IPS-20b (cell line): ENCODE data around the gene CDKN2A.
"Not testable (repeated sequence)": the region's sequence is repeated elsewhere in the genome, so short reads cannot be mapped to it uniquely, and the experiment has no call there.

Source experiments
- H3K27ac ChIP-seq: one replicate; pipeline ENCODE4 v1.5.1; 2013; ENCODE audit warnings: low read length
- H3K27me3 ChIP-seq: 2 replicates; pipeline ENCODE4 v1.6.1; 2013; ENCODE audit warnings: mild to moderate bottlenecking, low read length, inconsistent platforms; ENCODE audit not compliant: insufficient read depth
- H3K36me3 ChIP-seq: 2 replicates; pipeline ENCODE4 v1.6.1; 2013; ENCODE audit warnings: low read depth, mild to moderate bottlenecking, inconsistent platforms, low read length, moderate library complexity; ENCODE audit not compliant: insufficient read depth
- H3K4me1 ChIP-seq: 2 replicates; pipeline ENCODE4 v1.6.1; 2013; ENCODE audit warnings: mild to moderate bottlenecking, control low read depth, inconsistent platforms, low read length, moderate library complexity; ENCODE audit not compliant: insufficient read depth
- H3K4me3 ChIP-seq: 2 replicates; pipeline ENCODE4 v1.5.1; 2013; ENCODE audit warnings: mild to moderate bottlenecking, low read length, inconsistent platforms
- H3K9ac ChIP-seq: 2 replicates; pipeline ENCODE4 v1.6.1; 2013; ENCODE audit warnings: low read depth, mild to moderate bottlenecking, inconsistent platforms, low read length, moderate library complexity
- H3K9me3 ChIP-seq: 2 replicates; pipeline ENCODE4 v1.6.1; 2013; ENCODE audit warnings: mild to moderate bottlenecking, low read depth, low read length, inconsistent platforms; ENCODE audit not compliant: insufficient read depth

The CDKN2A gene

DNA sequence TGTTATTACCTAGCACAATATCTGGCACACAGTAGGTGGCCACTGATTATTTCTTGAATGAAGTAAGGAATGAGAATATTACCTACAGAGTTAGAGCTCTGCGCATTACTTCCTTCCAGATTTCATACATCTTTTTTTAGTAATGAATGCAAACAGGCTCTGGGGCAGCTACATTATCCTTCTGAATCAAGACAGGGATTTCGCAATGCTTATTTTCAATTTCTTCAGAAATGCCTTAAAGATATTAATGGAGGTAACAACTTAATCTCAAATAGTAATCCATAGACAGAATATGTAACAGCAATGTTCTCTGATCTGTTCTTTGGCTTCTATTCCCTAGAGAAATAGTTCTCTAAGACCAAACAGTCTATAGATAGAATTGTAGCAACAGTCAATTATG is 32.6 kb downstream of the CDKN2A start:
- no peaks in the 10 kb centered on the region; the same call in 1 of the 2 replicates for H3K4me1 ChIP-seq
- no peaks in the 10 kb centered on the region; the same call in 1 of the 2 replicates for H3K9me3 ChIP-seq
- no peak overlapping the region for H3K9ac ChIP-seq
- peaks cover 63% of the 10 kb centered on the region for H3K27me3 ChIP-seq
- no peaks in the 10 kb centered on the region for H3K36me3 ChIP-seq
- H3K27ac ChIP-seq = no peak overlapping the region
- H3K4me3 ChIP-seq = no peak overlapping the region

GRCh38 chr9:21959268-21959667 is 34.9 kb downstream of the CDKN2A start:
- not testable (repeated sequence) for H3K27ac ChIP-seq, H3K4me3 ChIP-seq, H3K9ac ChIP-seq, H3K9me3 ChIP-seq, H3K4me1 ChIP-seq, H3K36me3 ChIP-seq
- peaks cover 40% of the 10 kb centered on the region for H3K27me3 ChIP-seq

GRCh38 chr9:21958833-21959232 is 35.4 kb downstream of the CDKN2A start:
- Histone ChIP-seq H3K36me3 (no peaks in the 10 kb centered on the region), H3K27ac (no peak overlapping the region), H3K9ac (no peak overlapping the region), H3K27me3 (peaks cover 36% of the 10 kb centered on the region), H3K4me1 (no peaks in the 10 kb centered on the region), H3K4me3 (no peak overlapping the region), H3K9me3 (no peaks in the 10 kb centered on the region)

GRCh38 chr9:21945606-21946005 is 48.6 kb downstream of the CDKN2A start:
- Histone ChIP-seq H3K27ac (no peak overlapping the region), H3K36me3 (no peaks in the 10 kb centered on the region), H3K4me1 (no peaks in the 10 kb centered on the region), H3K27me3 (no peaks in the 10 kb centered on the region), H3K9ac (no peak overlapping the region), H3K4me3 (no peak overlapping the region), H3K9me3 (no peaks in the 10 kb centered on the region)

GRCh38 chr9:21943464-21943863 is 50.7 kb downstream of the CDKN2A start:
- Histone ChIP-seq H3K4me1 (no peaks in the 10 kb centered on the region), H3K4me3 (no peak overlapping the region), H3K27me3 (no peaks in the 10 kb centered on the region), H3K9me3 (no peaks in the 10 kb centered on the region), H3K27ac (no peak overlapping the region), H3K9ac (no peak overlapping the region), H3K36me3 (no peaks in the 10 kb centered on the region)

- Histone ChIP-seq H3K27ac (no peak overlapping the region), H3K4me1 (no peaks in the 10 kb centered on the region), H3K9ac (no peak overlapping the region), H3K36me3 (no peaks in the 10 kb centered on the region), H3K4me3 (no peak overlapping the region), H3K27me3 (no peaks in the 10 kb centered on the region), H3K9me3 (no peaks in the 10 kb centered on the region)
Observed at GRCh38 chr9:21941337-21941995, 52.7 kb downstream of the CDKN2A start.

GRCh38 chr9:21936161-21936560 is 58.0 kb downstream of the CDKN2A start:
- Histone ChIP-seq H3K4me3 (no peak overlapping the region), H3K4me1 (peaks cover 21% of the 10 kb centered on the region), H3K9me3 (no peaks in the 10 kb centered on the region), H3K9ac (no peak overlapping the region), H3K27ac (no peak overlapping the region), H3K27me3 (no peaks in the 10 kb centered on the region), H3K36me3 (no peaks in the 10 kb centered on the region)

GRCh38 chr9:21935631-21936030 is 58.6 kb downstream of the CDKN2A start:
- Histone ChIP-seq H3K4me3 (no peak overlapping the region), H3K27ac (no peak overlapping the region), H3K27me3 (no peaks in the 10 kb centered on the region), H3K4me1 (peaks cover 21% of the 10 kb centered on the region), H3K9ac (no peak overlapping the region), H3K9me3 (no peaks in the 10 kb centered on the region), H3K36me3 (no peaks in the 10 kb centered on the region)

DNA sequence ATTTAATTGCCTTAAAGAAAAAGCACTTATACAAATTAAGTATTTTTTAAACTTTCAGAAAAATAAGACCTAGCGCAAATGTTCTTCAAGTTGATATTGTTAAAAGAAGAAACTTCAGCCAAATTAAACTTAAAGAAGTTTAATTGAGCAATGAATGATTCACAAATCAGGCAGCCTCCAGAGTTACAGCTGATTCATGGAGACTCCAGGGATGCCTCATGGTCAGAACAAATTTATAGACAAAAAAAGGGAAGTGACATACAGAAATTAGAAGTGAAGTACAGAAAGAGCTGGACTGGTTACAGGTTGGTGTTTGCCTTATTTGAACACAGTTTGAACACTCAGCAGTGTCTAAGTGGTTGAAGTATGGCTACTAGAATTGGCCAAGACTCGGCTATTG is 60.3 kb downstream of the CDKN2A start:
- H3K9ac ChIP-seq = no peak overlapping the region
- H3K4me3 ChIP-seq = no peak overlapping the region
- H3K4me1 ChIP-seq = peaks cover 21% of the 10 kb centered on the region
- no peaks in the 10 kb centered on the region for H3K9me3 ChIP-seq
- H3K27me3 ChIP-seq = no peaks in the 10 kb centered on the region
- no peaks in the 10 kb centered on the region for H3K36me3 ChIP-seq
- no peak overlapping the region for H3K27ac ChIP-seq

GRCh38 chr9:21933281-21933680 is 60.9 kb downstream of the CDKN2A start:
- Histone ChIP-seq H3K27ac (no peak overlapping the region), H3K27me3 (no peaks in the 10 kb centered on the region), H3K4me3 (peak overlapping the region; percentile 27; the same call in 1 of the 2 replicates), H3K9ac (no peak overlapping the region), H3K36me3 (no peaks in the 10 kb centered on the region), H3K4me1 (peaks cover 21% of the 10 kb centered on the region), H3K9me3 (no peaks in the 10 kb centered on the region)

DNA sequence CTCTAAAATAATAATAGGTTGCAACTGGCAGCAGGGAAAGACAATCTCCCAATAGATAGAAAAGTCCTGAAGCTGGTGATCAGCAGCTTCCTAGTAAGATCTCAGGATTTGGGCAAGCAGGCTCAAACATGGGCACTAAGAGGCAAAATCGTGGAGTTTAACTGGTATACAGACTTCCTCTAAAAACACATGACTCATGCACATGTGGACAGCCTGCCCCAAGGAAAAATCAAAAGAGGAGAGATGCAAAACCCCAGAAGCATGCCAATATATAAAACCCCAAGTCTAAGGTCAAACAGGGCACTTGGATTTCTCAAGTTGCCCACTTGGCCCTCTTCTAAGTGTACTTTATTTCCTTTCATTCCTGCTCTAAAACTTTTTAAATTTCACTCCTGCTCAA is 62.8 kb downstream of the CDKN2A start:
- no peak overlapping the region for H3K27ac ChIP-seq
- H3K4me1 ChIP-seq = peaks cover 21% of the 10 kb centered on the region
- H3K9ac ChIP-seq = no peak overlapping the region
- no peaks in the 10 kb centered on the region for H3K36me3 ChIP-seq
- no peaks in the 10 kb centered on the region for H3K9me3 ChIP-seq
- no peaks in the 10 kb centered on the region for H3K27me3 ChIP-seq
- H3K4me3 ChIP-seq = no peak overlapping the region

DNA sequence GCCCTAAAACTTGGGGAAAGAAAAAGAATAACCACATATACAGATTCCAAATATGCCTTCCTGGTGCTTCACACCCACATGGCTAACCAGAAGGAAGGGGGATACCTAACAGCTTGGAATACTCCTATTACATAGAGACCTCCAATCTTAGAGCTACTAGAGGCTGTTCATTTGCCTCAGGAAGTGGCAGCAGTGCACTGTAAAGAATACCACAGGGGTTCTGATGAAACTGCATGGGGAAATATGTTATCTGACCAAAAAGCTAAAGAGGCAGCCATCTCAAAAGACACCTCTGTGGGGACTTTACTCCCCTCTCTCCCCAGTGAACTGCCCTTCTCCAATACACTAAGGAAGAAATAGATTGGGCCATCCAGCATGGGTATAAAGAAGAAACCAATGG is 66.4 kb downstream of the CDKN2A start:
- H3K4me1 ChIP-seq = peaks cover 11% of the 10 kb centered on the region; the same call in 1 of the 2 replicates
- H3K36me3 ChIP-seq = no peaks in the 10 kb centered on the region
- H3K27me3 ChIP-seq = no peaks in the 10 kb centered on the region
- no peak overlapping the region for H3K9ac ChIP-seq
- H3K9me3 ChIP-seq = no peaks in the 10 kb centered on the region
- H3K27ac ChIP-seq = no peak overlapping the region
- H3K4me3 ChIP-seq = no peak overlapping the region
